HG02852 (cell line): ENCODE data around the gene CIAO2B.
A peak's percentile ranks its signal among the peaks of the same experiment; 100 is the strongest.
"Not testable (repeated sequence)": the region's sequence is repeated elsewhere in the genome, so short reads cannot be mapped to it uniquely, and the experiment has no call there.

ENCODE experiments used
- ATAC-seq: cut with Tn5 transposase; IDR thresholded peaks from one replicate; pipeline ENCODE4 v1.9.1; 2021; ENCODE audit warnings: mild to moderate bottlenecking, moderate library complexity; ENCODE audit not compliant: unreplicated experiment

CIAO2B gene

DNA sequence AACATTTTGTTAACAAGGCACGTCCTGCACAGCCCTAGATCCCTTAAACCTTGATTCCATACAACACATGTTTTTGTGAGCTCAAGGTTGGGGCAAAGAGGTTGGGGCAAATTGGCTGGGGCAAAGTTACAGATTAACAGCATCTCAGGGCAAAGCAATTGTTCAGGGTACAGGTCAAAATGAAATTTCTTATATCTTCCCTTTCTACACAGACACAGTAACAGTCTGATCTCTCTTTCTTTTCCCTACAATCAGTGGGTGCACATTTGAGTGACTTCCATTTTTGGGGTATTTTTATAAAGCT, 21.9 kb upstream of the CIAO2B start:
- not testable (repeated sequence) for ATAC-seq

DNA sequence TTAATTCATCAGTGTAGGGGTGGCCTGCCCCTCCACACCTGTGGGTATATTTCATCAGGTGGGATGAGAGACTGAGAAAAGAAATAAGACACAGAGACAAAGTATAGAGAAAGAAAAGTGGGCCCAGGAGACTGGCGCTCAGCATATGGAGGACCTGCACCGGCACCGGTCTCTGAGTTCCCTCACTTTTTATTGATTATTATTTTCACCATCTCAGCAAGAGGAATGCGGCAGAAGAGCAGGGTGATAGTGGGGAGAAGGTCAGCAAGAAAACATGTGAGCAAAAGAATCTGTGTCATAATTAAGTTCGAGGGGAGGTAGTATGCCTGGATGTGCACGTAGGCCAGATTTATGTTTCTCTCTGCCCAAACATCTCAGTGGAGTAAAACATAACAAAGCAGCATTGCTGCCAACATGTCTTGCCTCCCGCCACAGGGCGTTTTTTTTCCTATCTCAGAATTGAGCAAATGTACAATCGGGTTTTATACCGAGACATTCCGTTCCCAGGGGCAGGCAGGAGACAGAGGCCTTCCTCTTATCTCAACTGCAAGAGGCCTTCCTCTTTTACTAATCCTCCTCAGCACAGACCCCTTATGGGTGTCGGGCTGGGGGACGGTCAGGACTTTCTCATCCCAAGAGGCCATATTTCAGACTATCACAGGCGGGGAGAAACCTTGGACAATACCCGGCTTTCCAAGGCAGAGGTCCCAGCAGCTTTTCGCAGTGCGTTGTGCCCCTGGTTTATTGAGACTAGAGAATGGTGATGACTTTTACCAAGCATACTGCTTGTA, 21.4 kb upstream of the CIAO2B start:
- not testable (repeated sequence) for ATAC-seq

DNA sequence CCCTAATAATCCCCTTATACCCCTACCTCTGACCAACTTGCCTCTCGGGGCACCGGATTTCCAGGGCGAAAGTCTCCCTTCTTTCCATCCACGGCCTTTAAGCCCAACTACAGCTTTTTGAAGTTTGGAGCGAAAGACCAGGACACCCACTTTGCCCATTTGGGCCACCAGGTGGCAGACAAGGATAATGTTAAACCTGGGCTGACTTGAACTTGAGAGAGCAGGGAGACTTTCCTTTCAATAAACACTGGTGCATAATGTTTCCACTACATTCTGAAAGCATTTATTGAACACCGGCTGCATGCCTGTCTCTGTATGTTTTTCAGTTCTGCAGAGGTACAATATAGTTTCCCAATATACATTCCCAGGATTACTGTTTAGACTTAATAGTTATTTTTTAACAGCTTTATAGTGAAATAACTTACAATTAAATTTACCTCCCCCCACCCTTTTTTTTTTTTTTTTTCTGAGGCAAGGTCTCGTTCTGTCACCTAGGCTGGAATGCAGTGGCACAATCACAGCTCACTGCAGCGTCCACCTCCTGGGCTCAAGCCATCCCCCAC, 20.0 kb upstream of the CIAO2B start:
- ATAC-seq, result no peak

DNA sequence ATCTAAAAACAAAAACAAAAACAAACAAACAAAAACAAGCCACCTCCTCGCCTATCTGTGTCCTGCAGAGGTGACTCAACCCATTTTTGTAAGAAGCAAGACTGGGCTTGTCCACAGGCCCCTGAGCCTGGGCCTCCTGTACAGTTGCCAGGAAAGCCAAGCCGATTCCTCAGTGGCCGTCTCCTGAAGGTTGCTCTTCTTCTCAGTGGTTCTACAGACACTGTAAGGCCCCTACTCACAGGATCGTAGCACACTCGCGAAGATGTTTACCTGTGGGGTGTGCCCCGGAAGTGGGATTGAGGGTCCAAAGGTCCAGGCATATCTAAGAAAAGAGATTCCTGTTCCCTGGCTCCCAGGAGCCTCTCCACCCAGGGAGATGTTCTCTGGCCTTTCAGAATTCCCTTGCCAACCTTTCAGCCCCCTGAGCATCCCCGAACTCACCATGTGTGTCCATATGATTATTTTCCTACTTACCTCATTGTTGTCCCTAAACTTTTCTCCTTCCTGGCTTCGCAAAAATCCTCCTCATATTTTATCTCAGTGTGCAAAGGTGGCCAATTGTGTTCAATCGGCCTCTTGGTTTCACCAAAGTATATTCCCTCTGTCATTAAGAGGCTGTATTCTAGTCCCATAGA, 19.4 kb upstream of the CIAO2B start:
- no peak for ATAC-seq

DNA sequence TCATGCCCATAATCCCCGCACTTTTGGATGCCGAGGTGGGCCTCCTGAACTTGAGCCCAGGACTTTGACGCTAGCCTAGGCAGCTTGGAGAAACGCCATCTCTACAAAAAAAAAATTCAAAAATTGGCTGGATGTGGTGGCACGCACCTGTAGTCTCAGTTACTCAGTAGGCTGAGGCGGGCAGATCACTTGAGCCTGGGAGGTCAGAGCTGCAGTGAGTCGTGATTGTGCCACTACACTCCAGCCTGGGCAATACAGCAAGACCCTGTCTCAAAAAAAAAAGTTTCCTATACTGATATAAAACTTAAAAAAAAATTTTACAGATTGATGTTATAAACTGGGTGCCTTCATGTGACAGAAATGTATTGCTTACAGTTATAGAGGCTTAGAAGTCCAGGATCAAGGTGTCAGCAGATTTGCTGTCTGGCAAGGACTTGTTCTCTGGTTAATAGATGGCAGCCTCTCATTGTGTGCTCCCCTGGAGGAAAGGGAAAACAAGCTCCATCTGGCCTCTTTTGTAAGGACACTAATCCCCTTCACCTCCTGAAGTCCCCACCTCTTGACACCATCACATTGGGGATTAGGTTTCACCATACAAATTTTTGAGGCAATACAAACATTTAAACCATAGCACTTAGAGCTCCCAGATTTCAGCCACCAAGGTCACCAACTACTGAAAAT, 18.4 kb upstream of the CIAO2B start:
- no peak for ATAC-seq

DNA sequence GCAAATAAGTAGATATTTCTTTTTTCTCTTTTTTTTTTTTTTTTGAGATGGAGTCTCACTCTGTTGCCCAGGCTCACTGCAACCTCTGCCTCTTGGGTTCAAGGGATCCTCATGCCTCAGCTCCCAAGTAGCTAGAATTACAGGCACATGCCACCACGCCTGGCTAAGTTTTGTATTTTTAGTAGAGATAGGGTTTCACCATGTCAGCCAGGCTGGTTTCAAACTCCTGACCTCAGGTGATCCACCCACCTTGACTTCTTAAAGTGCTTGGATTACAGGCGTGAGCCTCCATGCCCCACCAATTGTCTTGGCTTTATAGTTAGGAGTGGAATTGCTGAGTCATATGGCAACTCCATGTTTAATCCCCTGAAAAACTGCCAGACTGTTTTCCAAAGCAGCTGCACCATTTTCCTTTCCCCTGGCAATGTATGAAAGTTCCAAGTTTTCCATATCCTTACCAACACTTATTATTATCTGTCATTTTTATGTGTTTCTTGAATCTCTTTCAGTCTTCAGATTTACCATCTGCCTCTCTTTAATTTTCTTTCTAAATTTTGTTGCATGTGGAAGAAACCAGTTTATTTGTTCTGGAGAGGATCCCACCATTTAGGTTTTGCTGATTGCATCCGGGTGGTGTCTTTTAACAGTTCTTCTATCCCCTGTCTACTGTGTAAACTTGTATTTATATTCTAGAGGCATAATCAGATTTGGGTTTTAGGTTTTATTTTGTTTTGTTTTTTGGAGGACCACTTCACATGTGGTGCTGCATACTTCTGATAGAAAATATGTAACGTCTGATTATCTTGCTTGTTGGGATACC, 17.0 kb upstream of the CIAO2B start:
- no peak for ATAC-seq

DNA sequence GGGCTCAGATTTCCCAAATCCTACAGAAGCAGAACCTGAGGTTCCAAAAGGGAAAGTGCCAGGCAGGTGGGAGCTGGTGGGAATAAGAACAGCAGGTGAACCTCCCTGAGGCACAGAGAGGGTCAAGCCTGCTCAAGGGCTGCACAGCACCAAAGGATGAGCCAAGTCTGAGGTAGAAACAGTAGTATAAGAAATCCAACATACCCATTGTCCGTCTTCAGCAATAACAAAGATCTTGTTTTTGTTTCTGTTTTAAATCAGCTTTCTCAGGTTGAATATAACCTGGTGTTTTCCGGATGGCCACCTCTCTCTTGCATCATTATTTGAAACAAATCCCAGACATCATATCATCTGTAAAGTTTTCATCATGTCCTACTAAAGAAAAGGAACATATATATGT, 16.2 kb upstream of the CIAO2B start:
- no peak for ATAC-seq

DNA sequence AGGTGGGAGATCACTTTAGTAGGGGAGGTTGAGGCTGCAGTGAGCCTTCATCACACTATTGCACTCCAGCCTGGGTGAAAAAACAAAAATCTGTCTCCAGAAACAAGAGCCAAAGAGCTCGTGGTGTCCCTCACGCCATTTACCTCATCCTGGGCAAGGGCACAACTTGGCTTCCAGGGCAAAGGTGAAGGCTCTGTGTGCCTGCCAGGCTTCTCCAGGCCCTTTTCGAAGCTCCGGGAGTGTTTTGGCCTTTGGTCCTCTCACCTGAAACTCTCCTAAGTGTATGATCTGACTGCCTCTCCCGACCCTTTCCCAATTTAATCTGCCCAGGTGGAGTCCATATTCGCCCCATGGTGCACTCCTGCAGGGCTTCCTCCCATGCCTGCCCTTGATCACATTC, 15.3 kb upstream of the CIAO2B start:
- ATAC-seq, result no peak

DNA sequence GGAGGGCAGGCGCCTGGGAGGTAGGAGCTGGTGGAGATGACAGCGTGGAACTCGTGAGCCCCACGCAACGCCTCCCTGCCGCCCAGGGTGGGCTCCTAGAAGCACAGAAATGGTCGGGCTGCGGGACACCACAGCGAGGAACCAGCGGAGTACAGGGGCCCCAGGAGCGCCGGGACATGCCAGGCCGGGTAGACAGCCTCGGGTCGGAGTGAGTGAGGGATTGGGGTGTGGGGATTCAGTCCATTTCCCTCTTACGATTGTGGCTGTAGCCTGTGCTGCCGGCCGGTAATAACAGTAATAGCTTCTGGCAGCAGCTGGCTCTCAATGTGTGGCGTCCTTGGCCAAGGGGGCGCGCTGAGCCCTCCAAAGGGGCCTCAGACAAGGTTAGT, 14.6 kb upstream of the CIAO2B start:
- no peak for ATAC-seq

DNA sequence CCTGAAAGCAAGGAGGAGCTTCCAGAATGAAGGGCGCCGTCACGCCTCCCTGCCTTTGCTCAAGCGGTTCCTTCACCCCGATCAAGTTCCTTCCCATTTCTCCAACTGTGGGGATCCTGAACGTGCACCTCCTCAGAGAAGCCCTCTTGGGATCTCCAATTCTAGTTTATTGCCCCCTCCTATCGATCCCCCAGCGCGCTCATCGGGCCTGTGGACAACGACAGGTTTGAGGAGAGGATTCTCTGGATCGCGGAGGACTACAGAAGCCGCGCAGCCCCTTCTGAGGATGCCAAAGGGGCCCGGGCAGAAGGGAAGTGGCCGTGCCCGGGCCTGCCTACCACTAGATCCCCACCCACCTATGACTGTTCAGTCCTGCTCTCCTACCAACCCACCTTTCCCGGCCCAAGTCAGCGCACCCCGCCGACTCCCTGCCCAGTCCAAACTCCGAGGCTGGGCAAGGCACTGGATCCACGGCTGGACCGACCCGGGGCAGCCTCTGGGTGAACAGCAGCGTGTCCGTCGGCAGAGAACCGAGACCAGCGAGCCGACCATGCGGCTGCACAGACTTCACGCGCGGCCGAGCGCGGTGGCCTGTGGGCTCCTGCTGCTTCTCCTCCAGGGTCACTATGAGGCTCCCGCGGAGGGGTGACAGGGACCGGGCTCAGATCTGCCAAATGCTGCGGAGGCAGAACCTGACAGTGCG, 14.1 kb upstream of the CIAO2B start:
- ATAC-seq, result no peak

DNA sequence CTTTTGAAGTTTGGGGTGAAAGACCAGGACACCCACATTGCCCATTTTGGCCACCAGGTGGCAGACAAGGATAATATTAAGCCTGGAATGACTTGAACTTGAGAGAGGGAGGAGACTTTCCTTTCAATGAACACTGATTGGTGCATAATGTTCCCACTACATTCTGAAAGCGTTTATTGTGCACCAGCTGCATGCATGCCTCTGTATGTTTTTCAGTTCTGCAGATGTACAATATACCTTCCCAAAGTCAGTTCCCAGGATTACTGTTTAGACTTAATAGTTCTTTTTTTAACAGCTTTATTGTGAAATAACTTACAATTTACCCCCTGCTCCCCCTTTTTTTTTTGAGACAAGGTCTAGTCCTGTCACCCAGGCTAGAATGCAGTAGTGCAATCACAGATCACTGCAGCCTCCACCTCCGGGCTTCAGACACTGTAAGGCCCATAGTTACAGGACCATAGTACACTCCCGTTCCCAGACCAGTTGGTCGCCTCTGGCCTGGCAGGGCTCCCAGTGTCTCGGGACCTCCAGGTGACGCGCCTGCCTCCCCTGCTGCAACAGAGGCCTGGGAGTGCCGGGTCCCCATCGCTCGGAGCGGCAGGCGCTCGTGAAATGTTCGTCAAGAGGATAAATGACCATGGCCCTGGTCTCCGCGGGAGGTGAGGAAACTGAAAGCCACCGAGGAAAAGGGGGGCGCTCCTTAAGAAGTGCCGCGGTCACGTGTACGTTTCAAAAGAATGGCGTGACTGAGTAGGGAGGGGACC, 13.3 kb upstream of the CIAO2B start:
- peak; percentile 77 for ATAC-seq

DNA sequence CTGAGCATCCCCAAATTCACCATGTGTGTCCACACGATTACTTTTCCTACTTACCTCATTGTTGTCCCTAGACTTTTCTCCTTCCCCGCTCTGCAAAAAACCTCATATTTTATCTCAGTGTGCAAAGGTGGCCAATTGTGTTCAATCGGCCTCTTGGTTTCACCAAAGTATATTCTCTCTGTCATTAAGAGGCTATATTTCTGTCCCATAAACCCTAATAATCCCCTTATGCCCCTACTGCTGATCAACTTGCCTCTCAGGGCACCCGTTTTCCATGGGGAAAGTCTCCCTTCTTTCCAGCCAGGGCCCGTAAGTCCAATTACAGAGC, 12.7 kb upstream of the CIAO2B start:
- ATAC-seq, result no peak

DNA sequence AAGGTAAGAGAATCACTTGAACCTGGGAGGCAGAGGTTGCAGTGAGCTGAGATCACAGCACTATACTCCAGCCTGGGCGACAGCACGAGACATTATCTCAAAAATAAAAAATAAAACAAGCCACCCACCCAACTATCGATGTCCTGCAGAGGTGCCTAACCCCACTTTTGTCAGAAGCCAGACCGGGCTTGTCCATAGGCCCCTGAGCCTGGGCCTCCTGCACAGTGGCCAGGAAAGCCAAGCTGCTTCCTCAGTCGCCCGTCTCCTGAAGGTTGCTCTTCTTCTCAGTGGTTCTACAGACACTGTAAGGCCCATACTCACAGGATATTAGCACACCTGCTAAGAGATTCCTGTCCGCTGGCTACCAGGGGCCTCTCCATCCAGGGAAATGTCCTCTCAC, 12.3 kb upstream of the CIAO2B start:
- ATAC-seq, result no peak

DNA sequence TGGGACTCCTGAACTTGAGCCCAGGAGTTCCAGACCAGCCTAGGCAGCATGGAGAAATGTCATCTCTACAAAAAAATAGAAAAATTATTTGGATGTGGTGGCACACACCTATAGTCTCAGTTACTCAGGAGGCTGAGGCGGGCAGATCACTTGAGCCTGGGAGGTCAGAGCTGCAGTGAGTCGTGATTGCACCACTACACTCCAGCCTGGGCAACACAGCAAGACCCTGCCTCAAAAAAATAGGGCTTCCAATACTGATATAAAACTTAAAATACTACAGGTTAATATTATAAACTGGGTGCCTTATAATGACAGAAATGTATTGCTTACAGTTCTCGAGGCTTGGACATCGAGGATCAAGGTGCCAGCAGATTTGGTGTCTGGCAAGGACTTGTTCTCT, 11.7 kb upstream of the CIAO2B start:
- no peak for ATAC-seq

DNA sequence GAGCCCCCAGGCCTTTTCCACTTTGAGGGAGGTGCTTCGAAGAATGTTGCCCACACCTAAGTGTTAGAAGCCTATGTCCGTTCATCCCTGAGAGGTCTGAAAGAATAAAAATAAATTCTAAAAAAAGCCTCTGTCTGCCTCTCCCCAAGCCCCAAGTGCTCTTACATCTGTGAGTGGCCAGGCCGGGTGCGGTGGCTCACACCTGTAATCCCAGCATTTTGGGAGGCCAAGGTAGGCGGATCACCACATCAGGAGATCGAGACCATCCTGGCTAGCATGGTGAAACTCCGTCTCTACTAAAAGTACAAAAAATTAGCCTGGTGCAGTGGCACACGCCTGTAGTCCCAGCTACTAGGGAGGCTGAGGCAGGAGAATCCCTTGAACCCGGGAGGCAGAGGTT, 10.8 kb upstream of the CIAO2B start:
- ATAC-seq, result not testable (repeated sequence)

DNA sequence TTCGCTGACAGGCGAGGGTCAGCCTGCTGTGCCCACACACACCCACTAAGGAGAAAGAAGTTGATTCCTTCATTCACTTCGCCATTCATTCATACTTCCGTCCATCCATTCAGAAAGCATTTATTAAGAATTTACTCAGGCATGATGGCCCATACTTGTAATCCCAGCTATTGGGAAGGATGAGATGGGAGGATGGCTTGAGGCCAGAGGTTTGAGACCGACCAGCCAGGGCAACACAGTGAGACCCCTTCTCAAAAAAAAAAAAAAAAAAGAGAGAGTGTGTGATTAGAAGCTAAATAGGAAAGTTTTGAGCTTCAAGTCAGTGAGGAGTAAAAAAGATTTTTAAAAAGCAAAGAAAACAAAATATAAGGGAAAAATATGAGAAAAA, 9.8 kb upstream of the CIAO2B start:
- no peak for ATAC-seq

DNA sequence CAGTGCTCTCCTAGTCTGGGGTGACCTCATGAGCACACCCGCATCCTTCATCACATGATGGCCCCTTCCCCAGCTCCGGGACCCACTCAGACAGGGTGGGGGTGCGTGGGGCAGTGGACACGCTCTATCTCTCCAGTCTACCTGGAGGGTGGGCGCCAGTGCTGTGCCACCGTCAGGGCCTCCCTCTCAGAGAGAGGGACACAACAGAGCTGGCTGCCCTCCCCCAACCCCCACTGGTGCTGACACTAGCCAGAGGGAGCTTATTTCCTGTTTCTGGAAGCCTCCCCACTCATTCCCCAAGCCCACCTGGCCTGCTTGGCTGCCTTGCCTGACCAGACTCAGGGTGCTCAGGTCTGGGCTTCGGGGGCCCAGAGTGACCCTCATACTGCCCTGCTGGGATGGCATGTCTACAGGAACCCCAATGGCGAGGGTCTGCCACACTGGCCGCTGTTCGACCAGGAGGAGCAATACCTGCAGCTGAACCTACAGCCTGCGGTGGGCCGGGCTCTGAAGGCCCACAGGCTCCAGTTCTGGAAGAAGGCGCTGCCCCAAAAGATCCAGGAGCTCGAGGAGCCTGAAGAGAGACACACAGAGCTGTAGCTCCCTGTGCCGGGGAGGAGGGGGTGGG, 9.3 kb upstream of the CIAO2B start:
- ATAC-seq, result no peak

DNA sequence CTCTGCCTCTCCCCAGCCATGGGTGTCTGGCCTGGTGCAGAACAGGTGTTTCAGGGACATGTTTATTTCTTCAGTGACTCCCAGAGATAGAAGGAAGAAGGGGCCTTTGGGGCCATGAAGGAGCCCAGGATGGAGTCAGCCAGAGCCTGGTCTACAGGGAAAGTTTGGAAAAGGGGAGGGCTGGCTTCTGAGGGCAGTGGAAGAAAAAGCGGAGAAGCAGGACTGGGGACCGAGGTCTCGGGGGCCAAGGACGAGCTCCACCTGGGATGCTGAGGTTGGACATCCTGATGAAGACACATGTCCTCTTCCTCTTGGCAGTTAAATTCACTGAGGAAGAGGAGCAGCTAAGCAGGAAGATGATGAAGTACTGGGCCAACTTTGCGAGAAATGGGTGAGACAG, 8.8 kb upstream of the CIAO2B start:
- ATAC-seq, result no peak

DNA sequence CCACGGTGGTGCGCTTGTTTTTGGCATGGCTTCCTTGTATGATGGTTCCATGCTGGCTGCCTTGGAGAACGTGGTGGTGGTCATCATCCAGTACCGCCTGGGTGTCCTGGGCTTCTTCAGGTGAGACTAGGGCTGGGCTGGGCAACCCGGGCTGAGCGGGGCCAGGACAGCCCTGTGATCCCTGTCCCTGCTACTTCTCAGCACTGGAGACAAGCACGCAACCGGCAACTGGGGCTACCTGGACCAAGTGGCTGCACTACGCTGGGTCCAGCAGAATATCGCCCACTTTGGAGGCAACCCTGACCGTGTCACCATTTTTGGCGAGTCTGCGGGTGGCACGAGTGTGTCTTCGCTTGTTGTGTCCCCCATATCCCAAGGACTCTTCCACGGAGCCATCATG, 6.0 kb upstream of the CIAO2B start:
- no peak for ATAC-seq

DNA sequence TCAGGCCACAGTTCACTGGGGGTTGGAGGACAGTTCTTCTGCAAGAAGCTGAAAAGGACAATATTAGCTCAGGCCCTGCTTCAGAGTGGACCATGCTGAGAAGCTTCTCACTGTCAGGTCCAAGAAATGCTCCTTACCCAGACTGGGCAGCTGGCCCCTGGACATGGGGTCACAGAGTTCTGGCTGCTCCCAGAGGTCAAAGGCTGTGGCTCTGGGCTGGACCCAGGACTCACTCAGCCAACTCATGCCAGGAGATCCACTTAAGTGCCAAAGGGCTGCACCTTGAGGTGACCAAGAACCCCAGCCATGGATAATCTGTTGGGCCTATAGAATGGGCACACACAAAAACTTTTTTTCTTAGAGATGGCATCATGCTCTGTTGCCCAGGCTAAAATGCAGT, 5.2 kb upstream of the CIAO2B start:
- ATAC-seq, result no peak
